HEK293 (cell line): Measurements from ENCODE around the gene DPY30.

Experiments
- CTCF ChIP-seq: fragments of 450-650 bp; formaldehyde crosslinking; IDR thresholded peaks from 2 replicates; pipeline ENCODE4 v1.5.1; 2016; ENCODE audit warnings: missing biosample characterization, missing genetic modification characterization
- GLI4 ChIP-seq: fragments of 450-650 bp; formaldehyde crosslinking; IDR thresholded peaks from 2 replicates; pipeline ENCODE4 v1.5.1; 2016; ENCODE audit warnings: missing biosample characterization, missing genetic modification characterization
- HOXC10 ChIP-seq: sonication (generic); formaldehyde crosslinking; IDR thresholded peaks from 2 replicates; pipeline ENCODE4 v1.8.1; 2023; ENCODE audit warnings: mild to moderate bottlenecking, missing genetic modification reagents
- HOXD13 ChIP-seq: sonication (generic); formaldehyde crosslinking; IDR thresholded peaks from 2 replicates; pipeline ENCODE4 v1.8.0; 2022; ENCODE audit warnings: missing genetic modification reagents, borderline replicate concordance
- IKZF3 ChIP-seq: fragments of 450-650 bp; IDR thresholded peaks from 2 replicates; pipeline ENCODE4 v1.5.0; 2018; ENCODE audit warnings: missing biosample characterization, mild to moderate bottlenecking, missing genetic modification characterization, moderate library complexity
- KLF8 ChIP-seq: fragments of 450-650 bp; formaldehyde crosslinking; IDR thresholded peaks from 2 replicates; pipeline ENCODE4 v1.5.1; 2016; ENCODE audit warnings: missing biosample characterization, missing genetic modification characterization
- MZF1 ChIP-seq: fragments of 450-650 bp; formaldehyde crosslinking; IDR thresholded peaks from 2 replicates; pipeline ENCODE4 v1.5.1; 2017; ENCODE audit warnings: missing biosample characterization, missing genetic modification characterization, borderline replicate concordance
- OVOL3 ChIP-seq: fragments of 450-650 bp; formaldehyde crosslinking; IDR thresholded peaks from 2 replicates; pipeline ENCODE4 v1.5.1; 2016; ENCODE audit warnings: missing biosample characterization, missing genetic modification characterization
- PATZ1 ChIP-seq: fragments of 450-650 bp; formaldehyde crosslinking; IDR thresholded peaks from 2 replicates; pipeline ENCODE4 v1.5.1; 2016; ENCODE audit warnings: missing biosample characterization, missing genetic modification characterization
- PRDM4 ChIP-seq: fragments of 450-650 bp; formaldehyde crosslinking; IDR thresholded peaks from 2 replicates; pipeline ENCODE4 v1.5.1; 2017; ENCODE audit warnings: missing biosample characterization, missing genetic modification characterization
- PRDM6 ChIP-seq: fragments of 450-650 bp; formaldehyde crosslinking; IDR thresholded peaks from 2 replicates; pipeline ENCODE4 v1.5.1; 2017; ENCODE audit warnings: missing biosample characterization, missing genetic modification characterization
- REPIN1 ChIP-seq: fragments of 450-650 bp; formaldehyde crosslinking; IDR thresholded peaks from 2 replicates; pipeline ENCODE4 v1.5.1; 2017; ENCODE audit warnings: missing biosample characterization, missing genetic modification characterization, low read depth
- ZBTB20 ChIP-seq: fragments of 450-650 bp; formaldehyde crosslinking; IDR thresholded peaks from 2 replicates; pipeline ENCODE4 v1.5.1; 2016; ENCODE audit warnings: missing biosample characterization, missing genetic modification characterization
- ZFHX2 ChIP-seq: fragments of 450-650 bp; formaldehyde crosslinking; conservative IDR thresholded peaks from 2 replicates; pipeline ENCODE4 v1.5.1; 2016; ENCODE audit warnings: missing biosample characterization, missing genetic modification characterization
- ZNF121 ChIP-seq: fragments of 450-650 bp; formaldehyde crosslinking; IDR thresholded peaks from 2 replicates; pipeline ENCODE4 v1.5.1; 2016; ENCODE audit warnings: missing biosample characterization, missing genetic modification characterization
- ZNF133 ChIP-seq: fragments of 450-650 bp; formaldehyde crosslinking; IDR thresholded peaks from 2 replicates; pipeline ENCODE4 v1.5.1; 2016; ENCODE audit warnings: missing biosample characterization, missing genetic modification characterization
- ZNF266 ChIP-seq: fragments of 450-650 bp; formaldehyde crosslinking; IDR thresholded peaks from 2 replicates; pipeline ENCODE4 v1.5.1; 2016; ENCODE audit warnings: missing biosample characterization, missing genetic modification characterization, low read depth
- ZNF354C ChIP-seq: fragments of 450-650 bp; formaldehyde crosslinking; IDR thresholded peaks from 2 replicates; pipeline ENCODE4 v1.5.1; 2016; ENCODE audit warnings: missing biosample characterization, missing genetic modification characterization, low read depth, borderline replicate concordance
- ZNF37A ChIP-seq: fragments of 450-650 bp; IDR thresholded peaks from 2 replicates; pipeline ENCODE4 v1.5.1; 2018; ENCODE audit warnings: missing biosample characterization, missing genetic modification characterization
- ZNF426 ChIP-seq: fragments of 450-650 bp; formaldehyde crosslinking; IDR thresholded peaks from 2 replicates; pipeline ENCODE4 v1.5.1; 2017; ENCODE audit warnings: missing biosample characterization, missing genetic modification characterization, mild to moderate bottlenecking, inconsistent platforms, moderate library complexity
- ZNF449 ChIP-seq: fragments of 450-650 bp; formaldehyde crosslinking; IDR thresholded peaks from 2 replicates; pipeline ENCODE4 v1.5.1; 2017; ENCODE audit warnings: missing biosample characterization, mild to moderate bottlenecking, missing genetic modification characterization, moderate library complexity
- ZNF530 ChIP-seq: fragments of 450-650 bp; formaldehyde crosslinking; IDR thresholded peaks from 2 replicates; pipeline ENCODE4 v1.5.1; 2016; ENCODE audit warnings: low read depth, missing biosample characterization, missing genetic modification characterization
- ZNF600 ChIP-seq: fragments of 450-650 bp; formaldehyde crosslinking; IDR thresholded peaks from 2 replicates; pipeline ENCODE4 v1.5.1; 2016; ENCODE audit warnings: missing biosample characterization, missing genetic modification characterization
- ZNF624 ChIP-seq: fragments of 450-650 bp; formaldehyde crosslinking; IDR thresholded peaks from 2 replicates; pipeline ENCODE4 v1.5.1; 2017; ENCODE audit warnings: missing biosample characterization, missing genetic modification characterization
- ZNF707 ChIP-seq: fragments of 450-650 bp; formaldehyde crosslinking; IDR thresholded peaks from 2 replicates; pipeline ENCODE4 v1.5.1; 2016; ENCODE audit warnings: missing biosample characterization, missing genetic modification characterization
- ZNF843 ChIP-seq: fragments of 450-650 bp; formaldehyde crosslinking; IDR thresholded peaks from 2 replicates; pipeline ENCODE4 v1.5.1; 2016; ENCODE audit warnings: missing biosample characterization, missing genetic modification characterization
- ZXDB ChIP-seq: fragments of 450-650 bp; formaldehyde crosslinking; IDR thresholded peaks from 2 replicates; pipeline ENCODE4 v1.5.1; 2016; ENCODE audit warnings: missing biosample characterization, missing genetic modification characterization

DPY30 gene

GRCh38 chr2:32063310-32064020 lies 23.9 kb upstream of the DPY30 start, which contains the start of gene SPAST (continued):
- TF ChIP-seq ZNF37A (tag by site-specific recombination) (no peak), ZNF266 (tag by site-specific recombination) (no peak), GLI4 (tag by site-specific recombination) (no peak), ZFHX2 (no peak), PRDM6 (no peak), ZNF707 (tag by site-specific recombination) (no peak), ZNF600 (tag by site-specific recombination) (no peak), MZF1 (no peak), ZNF449 (tag by site-specific recombination) (no peak), ZNF121 (tag by site-specific recombination) (no peak), HOXD13 (CRISPR knock-in tag) (no peak), ZNF354C (tag by site-specific recombination) (no peak), OVOL3 (tag by site-specific recombination) (no peak), ZNF133 (tag by site-specific recombination) (no peak), ZNF624 (tag by site-specific recombination) (no peak), PRDM4 (no peak), KLF8 (peak; percentile 60; the same call in 1 of the 2 replicates), ZBTB20 (peak; percentile 87), ZXDB (tag by site-specific recombination) (peak; percentile 80; the same call in 1 of the 2 replicates), HOXC10 (CRISPR knock-in tag) (no peak), ZNF426 (tag by site-specific recombination) (no peak), ZNF843 (tag by site-specific recombination) (no peak), PATZ1 (peak; percentile 90), ZNF530 (tag by site-specific recombination) (no peak), CTCF (tag by site-specific recombination) (peak; percentile 91), REPIN1 (no peak), IKZF3 (tag by site-specific recombination) (peak; percentile 96)
